ENCODE results near the gene LCORL.

GRCh38 chr4:17817027-17817426 lies 204.5 kb downstream of the LCORL start:
- TF ChIP-seq CTCF (conservative IDR thresholded peaks at IDR 0.05; ENCODE audit: low read length), result peak; percentile 70
- no peak for TF ChIP-seq EZH2phosphoT487 (IDR thresholded peaks at IDR 0.05; ENCODE audit: borderline replicate concordance)
